Esophagus squamous epithelium (tissue), 4 donors: ENCODE results near the gene ALCAM.

Experiments used
- CTCF ChIP-seq, 6 experiments: fragments of 450-650 bp in 4 of 6; fragments of 200-600 bp in 2 of 6; sonication (generic) in 2 of 6; IDR thresholded peaks; one replicate each; pipeline ENCODE4 v1.5.1; 2016 to 2019; ENCODE audit warnings: antibody characterized with exemption in 6 of 6, mild to moderate bottlenecking in 4 of 6, moderate library complexity in 4 of 6
- POLR2A ChIP-seq, 4 donors: fragments of 450-650 bp; IDR thresholded peaks; one replicate each; pipeline ENCODE4 v1.6.1; 2017; ENCODE audit warnings: antibody characterized with exemption in 4 of 4, mild to moderate bottlenecking in 4 of 4, moderate library complexity in 3 of 4

- TF ChIP-seq CTCF (IDR thresholded peaks at IDR 0.05), result no peak
- TF ChIP-seq POLR2A (IDR thresholded peaks at IDR 0.05), result no peak
Observed at GRCh38 chr3:105579439-105579838, 212.7 kb downstream of the ALCAM start.
